Measurements from ENCODE around the gene RALGPS1. TPM values are rescaled to one million over a fixed set of nuclear protein-coding genes. Genes with fewer than 3 reads are reported as not detected.
A peak's percentile ranks its signal among the peaks of the same experiment; 100 is the strongest.

RALGPS1 gene
- total and polyA plus RNA-seq, 2 of the 8 experiments (the other 6 are each of a cell fraction or from before 2014, with no cell fraction given): 20.0 to 23.5 TPM

DNA sequence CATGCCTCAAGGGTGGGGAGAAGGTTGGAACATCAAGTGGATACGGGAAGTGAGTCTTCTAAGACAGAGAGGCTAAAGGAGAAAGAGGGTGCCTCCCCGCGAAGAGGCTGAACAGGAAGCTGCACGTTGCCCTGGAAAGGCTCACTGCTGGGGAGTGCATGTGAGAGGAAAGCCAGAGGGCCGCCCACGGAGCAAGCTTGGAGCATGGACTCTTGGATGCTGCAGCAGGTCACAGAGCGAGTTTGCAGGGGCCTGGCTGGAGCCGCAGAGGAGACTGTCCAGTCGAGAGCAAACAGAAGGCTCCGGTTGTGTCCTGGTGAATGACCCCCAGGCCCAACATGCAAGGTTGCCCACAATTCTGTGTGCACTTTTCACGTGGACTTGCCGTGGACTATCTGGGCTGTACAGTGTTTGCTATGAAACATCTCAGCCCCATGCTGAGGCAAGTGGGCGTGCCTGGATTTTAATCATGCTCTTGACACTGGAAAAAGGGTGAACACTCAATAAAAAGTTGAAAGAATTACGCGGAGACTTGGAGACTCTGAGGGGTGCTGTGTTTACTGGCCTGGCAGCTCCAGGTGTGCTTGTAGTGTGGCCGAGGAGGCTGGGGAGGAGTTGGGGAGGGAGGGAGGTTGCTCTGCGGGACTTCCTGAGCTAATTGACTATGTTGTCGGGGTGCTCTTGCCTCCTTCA, 295.5 kb downstream of the RALGPS1 start:
- POLR2A ChIA-PET (ENCODE audit: partially characterized antibody): interaction anchor here (1.1 to 2.5 kb wide), 5 partner anchors 10 to 262 kb away, joined by 3 to 8 read pairs (median 3); partner anchors contain the start of genes LRSAM1 and RPL12
- H3K4me1 ChIP-seq (replicated peaks in 1 of 4; ENCODE audit: control insufficient read depth in 3 of 4, insufficient read depth in 4 of 4, low read length in 3 of 4): peaks cover 2 to 14% (median 9%) of the 10 kb centered on the region in 4 experiments
- CTCF ChIA-PET (ENCODE audit: partially characterized antibody): interaction anchor here (0.8 to 6.9 kb wide), 19 partner anchors 10 to 376 kb away, joined by 3 to 87 read pairs (median 4); partner anchors contain the start of gene ZNF79
- H2BK120ac ChIP-seq (replicated peaks; ENCODE audit: low read depth, low read length): no peak overlapping the region
- H3K79me2 ChIP-seq (ENCODE audit: control insufficient read depth in 1 of 2, insufficient read depth in 2 of 2, low read length in 2 of 2): no peaks in the 10 kb centered on the region
- 0 out of 2 replicates have a peak overlapping the region, but pooled peaks have one; percentile 57 for H2BK20ac ChIP-seq (ENCODE audit: low read length)
- no peak for DNase-seq (ENCODE audit: low read depth in 1 of 2, low spot score in 2 of 2)
- H4K91ac ChIP-seq (replicated peaks; ENCODE audit: insufficient read length, low read length): no peak overlapping the region
- TF ChIP-seq CBX8 (IDR thresholded peaks at IDR 0.05; ENCODE audit: borderline replicate concordance, low read depth, low read length): no peak
- no peak for TF ChIP-seq SP4 (IDR thresholded peaks at IDR 0.05; ENCODE audit: low read length)
- TF ChIP-seq TAF7 (optimal IDR thresholded peaks at IDR 0.05; ENCODE audit: borderline replicate concordance, low read depth, low read length): no peak
- TF ChIP-seq POU5F1 (IDR thresholded peaks at IDR 0.05; ENCODE audit: low read depth, low read length): no peak
- no peak for TF ChIP-seq FOSL1 (IDR thresholded peaks at IDR 0.05; ENCODE audit: insufficient read depth, low read depth, low read length)
- TF ChIP-seq SIRT6 (IDR thresholded peaks at IDR 0.05; ENCODE audit: low read length): no peak
- no peak for TF ChIP-seq TBP (IDR thresholded peaks at IDR 0.05; ENCODE audit: low read depth, low read length)
- no peak for TF ChIP-seq TEAD4 (IDR thresholded peaks at IDR 0.05; ENCODE audit: low read depth, low read length)
- no peak for TF ChIP-seq NRF1 (IDR thresholded peaks at IDR 0.05; ENCODE audit: low read depth, low read length)
- no peak for TF ChIP-seq TAF1 (IDR thresholded peaks at IDR 0.05; ENCODE audit: low read depth, low read length)
- no peak for TF ChIP-seq SIN3A (conservative IDR thresholded peaks at IDR 0.05 in 1 of 2, IDR thresholded peaks at IDR 0.05 in 1 of 2; ENCODE audit: low read depth in 1 of 2, low read length in 2 of 2)
- TF ChIP-seq EGR1 (IDR thresholded peaks at IDR 0.05; ENCODE audit: borderline replicate concordance, low read depth, low read length): no peak
- H3K36me3 ChIP-seq (ENCODE audit: control insufficient read depth in 2 of 4, insufficient read depth in 4 of 4, low read length in 3 of 4): no peaks in the 10 kb centered on the region
- no peak overlapping the region for H3K14ac ChIP-seq (ENCODE audit: insufficient read length)
- no peaks in the 10 kb centered on the region for H3K23me2 ChIP-seq (ENCODE audit: low read depth, low read length)
- peak overlapping the region; percentile 55; the same call in 1 of the 2 replicates for H2BK5ac ChIP-seq (ENCODE audit: low read depth, low read length)
- H2BK15ac ChIP-seq (ENCODE audit: low read length): peak overlapping the region; percentile 8; the same call in 1 of the 2 replicates
- no peaks in the 10 kb centered on the region for H3K9me3 ChIP-seq (ENCODE audit: insufficient read depth in 2 of 2, low read depth in 1 of 2, low read length in 1 of 2)
- no peak overlapping the region for H3K27ac ChIP-seq (ENCODE audit: low read depth, low read length)
- no peak overlapping the region for H3K23ac ChIP-seq (ENCODE audit: insufficient read length)
- WGBS, 2 experiments (ENCODE audit: extremely low coverage in 1 of 2, insufficient coverage in 1 of 2, insufficient read length in 1 of 2, insufficient replicate concordance in 2 of 2, low coverage in 1 of 2, low lambda C conversion rate in 2 of 2, missing lambda C conversion rate in 1 of 2): 83% methylated on average over 16 of the region's 18 CpGs; no CpG with 5 or more reads in 1 of the 2 experiments
- H3K4me2 ChIP-seq (ENCODE audit: insufficient read depth in 1 of 2, low read depth in 2 of 2, low read length in 2 of 2): peak overlapping the region in 1 of 2 experiments; percentile 54; a peak in 1 of 4 replicates
- no peak overlapping the region for H3K9ac ChIP-seq (replicated peaks in 1 of 4; ENCODE audit: extremely low read depth in 1 of 4, low read depth in 3 of 4, low read length in 3 of 4)
- H4K5ac ChIP-seq (ENCODE audit: insufficient read length, low read depth, low read length): no peak overlapping the region
- no peaks in the 10 kb centered on the region for H3K79me1 ChIP-seq (ENCODE audit: low read depth, low read length)
- no peaks in the 10 kb centered on the region for H3K27me3 ChIP-seq (replicated peaks in 1 of 4; ENCODE audit: control insufficient read depth in 3 of 4, extremely low read depth in 1 of 4, insufficient read depth in 3 of 4, low read length in 3 of 4)
- no peak for FAIRE-seq
- no peak overlapping the region for H3K4me3 ChIP-seq (ENCODE audit: extremely low read depth in 1 of 4, insufficient read depth in 2 of 4, low read depth in 3 of 4, low read length in 4 of 4)
- H3K18ac ChIP-seq (ENCODE audit: extremely low read depth, low read length): no peak overlapping the region
- H3K56ac ChIP-seq (replicated peaks; ENCODE audit: insufficient read length, low read depth, low read length): no peak overlapping the region
- H2BK12ac ChIP-seq (ENCODE audit: low read depth, low read length): no peak overlapping the region; the same call in 1 of the 2 replicates
- no peak overlapping the region for H4K8ac ChIP-seq (ENCODE audit: extremely low read depth, insufficient read depth, low read length)
- no peaks in the 10 kb centered on the region for H4K20me1 ChIP-seq (replicated peaks in 1 of 2; ENCODE audit: control insufficient read depth in 1 of 2, insufficient read depth in 2 of 2, low read length in 2 of 2)
- H2AFZ ChIP-seq (ENCODE audit: low read length): no peak overlapping the region
- H2AK5ac ChIP-seq (ENCODE audit: low read depth, low read length): no peak overlapping the region
- H3K4ac ChIP-seq (replicated peaks; ENCODE audit: insufficient read length, low read depth, low read length): no peak overlapping the region

Measured in H1 (cell line).